HG02588 (cell line): Measurements from ENCODE around the gene GJC2.

Experiments used
- ATAC-seq: cut with Tn5 transposase; IDR thresholded peaks from one replicate; pipeline ENCODE4 v1.9.1; 2021; ENCODE audit warnings: mild to moderate bottlenecking, moderate library complexity; ENCODE audit not compliant: unreplicated experiment

Gene GJC2

GRCh38 chr1:228144193-228144992 is 5.3 kb upstream of the GJC2 start:
- no peak for ATAC-seq

DNA sequence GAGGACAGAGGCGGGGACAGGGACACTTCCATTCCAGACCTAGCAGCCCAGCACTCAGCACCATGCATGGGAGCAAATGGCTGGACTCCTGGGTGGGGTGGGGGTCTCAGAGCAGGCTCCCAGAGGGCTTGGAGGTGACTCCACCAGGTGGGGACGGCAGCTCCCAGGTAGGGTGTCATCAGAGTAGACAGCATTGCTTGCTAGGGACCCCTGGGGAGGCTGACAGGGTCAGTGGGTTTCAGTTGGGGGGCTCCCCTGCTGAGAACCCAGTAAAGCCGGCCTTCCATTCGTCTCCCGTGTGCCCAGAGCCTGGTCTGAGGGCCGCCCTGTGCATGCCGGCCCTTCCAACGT is 4.8 kb upstream of the GJC2 start:
- no peak for ATAC-seq

DNA sequence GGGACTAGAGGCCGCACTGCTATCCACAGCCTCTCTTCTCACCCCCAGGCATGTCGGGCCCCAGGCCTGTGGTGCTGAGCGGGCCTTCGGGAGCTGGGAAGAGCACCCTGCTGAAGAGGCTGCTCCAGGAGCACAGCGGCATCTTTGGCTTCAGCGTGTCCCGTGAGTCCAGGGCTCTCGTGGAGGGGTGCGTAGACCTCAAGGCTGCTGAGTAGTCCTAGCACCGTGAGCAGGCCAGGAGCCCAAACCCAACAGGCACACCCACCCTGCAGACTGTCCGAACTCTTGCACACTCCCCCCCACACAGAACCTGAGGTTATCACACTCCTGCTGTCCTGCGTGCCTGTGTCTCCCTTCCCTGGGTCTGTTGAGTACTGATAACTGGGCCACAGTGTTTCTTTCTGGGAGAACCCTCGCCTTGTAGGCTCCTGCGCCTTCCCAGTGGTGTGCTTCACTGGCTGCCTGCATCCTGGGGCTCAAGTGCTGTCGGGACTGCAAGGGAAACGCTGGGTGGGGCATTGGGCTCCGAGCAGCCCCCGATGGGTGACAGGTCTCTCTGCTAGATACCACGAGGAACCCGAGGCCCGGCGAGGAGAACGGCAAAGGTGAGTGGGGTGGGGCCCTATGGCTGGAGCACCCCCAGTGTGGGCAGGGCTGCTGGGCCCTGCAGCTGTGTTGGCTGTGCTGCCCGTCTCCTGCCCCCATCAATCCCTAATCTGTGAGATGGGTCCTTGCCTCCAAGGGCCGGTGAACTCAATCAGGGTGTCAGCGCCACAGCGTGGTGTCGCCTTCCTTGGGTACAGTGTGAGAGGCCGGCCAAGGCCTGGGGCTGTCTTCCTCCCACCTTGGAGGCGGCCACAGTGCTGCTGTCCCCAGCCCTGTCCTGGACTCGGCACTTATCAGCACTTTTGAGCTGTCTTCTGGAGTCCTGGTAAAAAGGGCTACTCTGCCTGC is 4.0 kb upstream of the GJC2 start:
- no peak for ATAC-seq

- ATAC-seq = no peak
These were observed 3.1 kb upstream of the GJC2 start for GRCh38 chr1:228146417-228147150.

DNA sequence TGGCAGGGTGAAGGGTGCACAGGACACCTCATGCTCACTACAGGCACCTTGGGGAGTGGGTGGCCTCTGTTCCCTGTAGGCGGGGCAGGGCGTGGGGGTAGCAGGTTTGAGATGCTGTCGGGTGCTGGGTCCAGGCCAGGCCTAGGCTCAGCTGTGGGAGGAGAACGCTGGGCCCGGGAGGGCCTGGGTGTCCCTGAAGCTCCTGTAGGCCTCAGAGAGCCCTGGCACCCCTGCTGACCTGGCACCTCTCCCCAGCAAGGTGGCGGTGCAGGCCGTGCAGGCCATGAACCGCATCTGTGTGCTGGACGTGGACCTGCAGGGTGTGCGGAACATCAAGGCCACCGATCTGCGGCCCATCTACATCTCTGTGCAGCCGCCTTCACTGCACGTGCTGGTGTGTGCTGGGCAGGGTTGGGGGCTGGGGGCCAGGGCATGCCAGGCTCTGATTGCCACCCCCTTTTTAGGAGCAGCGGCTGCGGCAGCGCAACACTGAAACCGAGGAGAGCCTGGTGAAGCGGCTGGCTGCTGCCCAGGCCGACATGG is 2.5 kb upstream of the GJC2 start:
- no peak for ATAC-seq

DNA sequence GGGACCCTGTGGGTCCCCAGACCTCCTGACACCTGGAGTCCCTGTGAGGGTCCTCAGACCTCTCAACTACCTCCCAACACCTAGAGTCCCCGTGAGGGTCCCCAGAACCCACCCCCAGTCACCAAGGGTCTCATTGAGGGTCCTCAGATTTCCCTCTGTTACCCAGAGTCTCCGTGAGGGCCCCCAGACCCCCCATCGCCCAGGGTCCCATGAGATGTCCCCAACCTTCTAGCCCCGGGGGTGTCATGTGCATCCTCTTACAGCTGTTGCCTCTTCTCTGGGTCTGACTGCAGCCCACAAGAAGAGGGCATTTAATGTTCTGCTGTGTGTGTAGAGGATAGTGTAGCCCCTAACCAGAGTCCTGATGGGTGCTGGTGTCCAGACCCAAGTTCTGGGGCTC is 2.0 kb upstream of the GJC2 start:
- ATAC-seq = no peak

GRCh38 chr1:228148196-228148861 is 1.4 kb upstream of the GJC2 start:
- no peak for ATAC-seq

DNA sequence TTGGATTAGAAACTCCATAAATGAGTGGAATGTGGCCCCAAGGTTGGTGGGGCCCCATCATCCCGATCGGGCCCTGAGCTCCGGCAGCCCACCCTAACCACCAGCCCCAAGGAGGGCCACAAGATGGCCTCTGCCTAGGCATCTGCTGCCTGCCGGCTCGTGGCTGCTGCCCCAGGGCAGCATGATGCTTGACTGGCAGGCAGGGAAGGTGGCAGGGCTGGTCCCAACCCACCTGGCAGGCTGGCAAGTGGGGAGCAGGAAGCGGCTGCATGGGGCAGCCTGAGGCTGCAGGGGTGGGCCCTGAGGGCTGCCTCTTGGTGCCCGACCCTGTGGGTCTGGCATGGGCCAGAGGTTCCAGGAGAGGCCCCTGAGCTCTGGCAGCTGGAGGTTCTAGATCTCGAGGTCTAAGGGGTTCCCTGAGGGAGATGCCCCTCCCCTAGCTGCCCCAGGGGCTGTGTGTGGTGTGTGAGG is 760 bp upstream of the GJC2 start:
- ATAC-seq = no peak

DNA sequence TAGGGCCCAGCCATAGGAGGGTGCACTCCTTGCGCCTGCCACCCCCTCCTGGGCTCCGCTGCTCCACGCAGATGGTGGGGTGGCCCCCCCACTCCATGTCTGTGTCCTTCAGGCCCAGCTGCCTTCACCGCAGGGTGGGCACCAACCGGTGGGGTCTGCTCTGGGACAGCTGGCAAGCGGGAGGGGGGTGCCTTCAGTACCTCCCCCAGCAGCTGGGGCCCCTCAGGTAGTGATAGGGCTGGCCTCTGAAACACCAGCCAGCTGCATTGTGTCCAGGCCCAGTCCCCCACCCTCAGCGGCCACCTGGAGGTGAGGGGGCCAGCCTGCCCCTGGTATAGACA is 360 bp downstream of the GJC2 start:
- no peak for ATAC-seq

- ATAC-seq = no peak
These were observed 890 bp downstream of the GJC2 start for GRCh38 chr1:228150461-228151179.

- no peak for ATAC-seq
These were observed 1.6 kb downstream of the GJC2 start for GRCh38 chr1:228151180-228151925.

GRCh38 chr1:228152097-228152917 is 2.6 kb downstream of the GJC2 start:
- no peak for ATAC-seq

GRCh38 chr1:228152918-228153258 is 3.2 kb downstream of the GJC2 start:
- ATAC-seq = no peak

DNA sequence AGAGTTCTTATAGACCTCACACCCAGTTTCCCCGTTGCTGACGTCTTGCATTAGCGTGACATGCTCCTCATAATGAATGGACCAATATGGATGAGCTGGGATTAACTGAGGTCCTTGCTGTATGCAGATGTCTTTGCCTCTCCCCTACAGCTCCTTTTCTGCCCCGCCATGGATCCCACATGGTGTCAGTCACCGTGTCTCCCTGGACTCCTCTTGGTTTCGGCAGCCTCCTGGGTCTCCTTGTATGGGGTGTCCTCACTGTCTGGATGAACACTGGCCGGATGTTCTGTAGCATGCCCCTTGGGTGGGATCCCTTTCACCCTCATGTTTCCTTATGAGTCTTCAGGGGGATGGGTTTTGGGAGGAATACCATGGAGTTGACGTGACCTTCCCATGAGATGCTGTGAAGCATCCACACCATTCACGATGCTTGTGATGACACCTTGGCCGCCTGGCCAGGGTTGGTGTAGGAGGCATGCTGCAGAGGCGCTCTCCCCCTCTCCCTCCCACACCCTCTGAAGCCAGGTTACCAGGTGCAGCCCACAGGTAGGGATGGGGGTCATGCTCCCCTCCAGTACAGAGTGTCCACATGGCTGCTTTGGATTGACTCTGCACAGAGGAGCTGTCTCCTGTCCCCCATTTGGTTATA is 4.4 kb downstream of the GJC2 start:
- ATAC-seq = no peak

DNA sequence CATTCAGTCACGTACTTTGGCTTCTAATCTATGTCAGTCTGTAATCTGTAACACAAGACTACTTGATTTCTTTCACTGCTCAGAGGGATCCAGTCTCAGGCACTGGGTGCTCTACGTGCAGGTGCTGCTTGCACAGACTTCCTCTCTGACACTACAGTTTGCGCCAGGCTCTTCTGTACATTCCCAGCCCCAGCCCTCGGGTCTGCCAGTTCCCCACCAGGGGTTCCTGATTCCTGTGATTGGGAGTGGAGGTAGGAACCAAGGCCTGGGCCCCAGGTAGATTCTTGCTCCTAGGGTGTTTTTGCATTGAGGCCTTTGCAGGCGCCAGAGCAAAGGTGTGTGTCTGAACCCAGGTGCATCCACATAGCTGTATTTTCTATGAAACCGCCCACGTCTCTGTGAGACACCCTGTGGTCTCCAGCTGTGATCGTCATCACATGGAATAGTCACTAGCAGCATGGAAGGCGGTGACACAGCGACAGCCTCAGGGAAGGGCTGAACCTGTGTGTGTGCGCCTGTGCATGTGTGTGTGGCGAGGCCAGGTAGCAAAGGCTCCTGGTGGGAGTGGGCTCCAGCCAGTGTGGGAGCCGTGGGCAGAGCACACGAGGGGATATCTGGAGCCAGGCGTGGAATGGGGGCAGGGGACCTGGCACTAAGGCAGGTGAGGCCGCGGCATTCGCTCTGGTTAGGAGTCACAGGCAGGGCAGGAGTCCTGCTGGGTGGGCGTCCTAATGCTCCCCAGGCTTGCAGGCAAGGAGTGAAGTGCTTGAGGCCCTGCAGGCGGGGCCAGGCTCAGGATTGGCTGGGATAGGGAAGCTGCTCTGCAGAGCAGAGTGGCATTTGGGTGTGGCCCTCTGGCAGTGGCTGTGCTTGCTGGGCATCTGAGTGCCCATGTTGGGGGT is 5.2 kb downstream of the GJC2 start:
- ATAC-seq = no peak

DNA sequence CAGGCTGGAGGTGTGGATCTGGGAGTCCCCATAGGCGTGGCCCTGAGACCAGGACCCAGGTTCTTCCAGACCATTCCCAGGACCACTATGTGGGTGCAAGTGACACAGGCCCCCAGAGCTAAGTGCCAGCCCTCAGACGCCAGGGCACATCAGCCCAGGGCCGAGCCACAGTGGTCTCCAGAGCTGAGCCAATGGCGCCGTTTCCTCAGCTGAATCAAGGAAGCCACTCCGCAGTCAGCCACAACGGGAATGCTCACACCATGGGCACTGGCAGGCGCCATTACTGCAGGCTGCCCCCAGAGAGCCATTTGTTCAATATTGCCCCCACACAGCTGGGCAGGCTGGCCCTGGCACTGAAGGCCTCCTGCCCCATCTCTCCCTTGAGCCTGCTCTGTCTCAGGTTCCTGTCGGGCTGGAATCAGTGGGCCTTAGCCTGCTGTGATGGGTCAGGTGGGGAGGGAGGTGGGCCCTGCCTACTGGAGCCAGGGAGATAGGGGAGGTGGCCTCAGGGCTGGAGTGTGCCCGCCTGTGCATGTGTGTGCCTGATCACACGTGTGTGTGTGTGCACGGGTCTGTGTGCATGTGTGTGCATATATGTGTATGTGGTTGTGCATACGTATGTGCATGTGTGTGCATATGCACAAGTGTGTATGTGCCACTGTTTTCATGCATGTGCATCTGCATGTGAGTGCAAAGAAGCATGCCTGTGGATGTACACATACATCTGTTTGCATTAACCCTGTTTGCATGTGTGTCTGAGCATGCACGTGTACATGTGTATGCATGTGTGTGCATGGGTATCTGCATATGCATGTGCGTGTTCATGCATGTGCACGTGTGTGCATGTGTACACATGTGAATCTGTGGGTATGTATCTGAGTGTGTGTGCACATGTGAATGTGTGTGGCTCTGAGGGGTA is 6.1 kb downstream of the GJC2 start:
- no peak for ATAC-seq
